Measurements from ENCODE around the gene NCK1.

The NCK1 gene

GRCh38 chr3:136861890-136862616 lies at the start of gene NCK1:
Gene NCK1 (plus strand): TSS chr3:136862208. CDS start chr3:136928002, 65,794 bp downstream.
- DNase-seq, result peak; percentile 91

- DNase-seq, result no peak
These were observed 44.6 kb upstream of the NCK1 start for GRCh38 chr3:136817448-136817847.

GRCh38 chr3:136818191-136818768 lies 43.7 kb upstream of the NCK1 start:
- no peak for DNase-seq

- peak; percentile 39 for DNase-seq
These were observed 43.1 kb upstream of the NCK1 start, which contains the start of gene SLC35G2 for GRCh38 chr3:136818769-136819391. Gene SLC35G2 (plus strand): TSS chr3:136819126. CDS start chr3:136854461, 35,335 bp downstream.

GRCh38 chr3:136819392-136819730 lies 42.6 kb upstream of the NCK1 start:
- DNase-seq, result peak; percentile 5

- DNase-seq, result peak; percentile 8
These were observed 42.0 kb upstream of the NCK1 start for GRCh38 chr3:136819731-136820679.

- DNase-seq, result no peak
These were observed 30.5 kb upstream of the NCK1 start for GRCh38 chr3:136831461-136831860.

GRCh38 chr3:136835089-136835812 lies 26.8 kb upstream of the NCK1 start:
- no peak for DNase-seq

GRCh38 chr3:136835813-136836510 lies 26.0 kb upstream of the NCK1 start:
- DNase-seq, result no peak

GRCh38 chr3:136836511-136837156 lies 25.4 kb upstream of the NCK1 start:
- no peak for DNase-seq

GRCh38 chr3:136838641-136839555 lies 23.1 kb upstream of the NCK1 start:
- DNase-seq, result no peak

- DNase-seq, result no peak
These were observed 22.5 kb upstream of the NCK1 start for GRCh38 chr3:136839556-136839931.

- DNase-seq, result no peak
These were observed 21.8 kb upstream of the NCK1 start for GRCh38 chr3:136840252-136840651.

- no peak for DNase-seq
These were observed 19.7 kb upstream of the NCK1 start for GRCh38 chr3:136842294-136842693.

GRCh38 chr3:136844724-136845123 lies 17.3 kb upstream of the NCK1 start:
- no peak for DNase-seq

GRCh38 chr3:136852180-136852579 lies 9.8 kb upstream of the NCK1 start:
- DNase-seq, result no peak

- DNase-seq, result no peak
These were observed 5.3 kb upstream of the NCK1 start for GRCh38 chr3:136856665-136857064.

GRCh38 chr3:136858381-136858780 lies 3.6 kb upstream of the NCK1 start:
- DNase-seq, result no peak

- DNase-seq, result peak; percentile 24
These were observed 1.5 kb upstream of the NCK1 start for GRCh38 chr3:136860541-136860940.

All from NCI-H748 treated with DMSO at 0.1 percent for 48 hours (cell line).